ENCODE data around the gene USP10. TPM values are rescaled to one million over a fixed set of nuclear protein-coding genes. Genes with fewer than 3 reads are reported as not detected.

Gene USP10
- total RNA-seq, 2 experiments from 2014 or later = 65.9 to 134 TPM

DNA sequence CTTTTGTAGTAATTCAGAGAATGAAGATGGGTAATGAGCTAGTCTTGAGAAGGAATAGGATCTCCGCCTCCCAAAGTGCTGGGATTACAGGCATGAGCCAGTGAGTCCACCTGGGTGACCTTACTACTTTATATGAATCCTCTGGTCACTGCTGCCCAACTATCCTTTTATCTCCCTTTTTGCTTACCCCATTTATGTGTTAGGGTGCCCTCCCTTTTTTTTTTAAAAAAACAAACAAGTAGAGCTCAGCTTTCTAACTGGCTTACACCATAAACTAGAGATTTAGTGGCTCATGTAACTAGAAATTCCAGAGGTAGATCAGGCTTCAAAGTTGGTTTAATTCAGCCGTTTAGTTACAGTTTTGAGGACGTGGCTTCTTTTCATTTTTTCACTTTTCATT, 15.6 kb downstream of the USP10 start:
- Histone ChIP-seq H3K36me3 (ENCODE audit: insufficient read depth, low read length) (peaks cover 73% of the 10 kb centered on the region), H3K4me1 (ENCODE audit: insufficient read depth, low read length, poor library complexity, severe bottlenecking) (peaks cover 34% of the 10 kb centered on the region), H3K9me3 (ENCODE audit: low read length) (no peaks in the 10 kb centered on the region), H3K27ac (ENCODE audit: low read depth, low read length, poor library complexity, severe bottlenecking) (no peak overlapping the region), H4K20me1 (ENCODE audit: insufficient read depth, low read length) (peaks cover 55% of the 10 kb centered on the region), H3K79me2 (ENCODE audit: insufficient read depth, low read depth, low read length) (peaks cover 99% of the 10 kb centered on the region), H3K4me2 (ENCODE audit: low read length) (no peak overlapping the region), H3K4me3 (ENCODE audit: low read depth, low read length, poor library complexity, severe bottlenecking) (no peak overlapping the region), H2AFZ (ENCODE audit: low read length) (no peak overlapping the region), H3K9me2 (ENCODE audit: insufficient read depth, low read length) (no peaks in the 10 kb centered on the region)
- intact Hi-C loops (cut with micrococcal nuclease; ENCODE audit: unreplicated experiment) = loop anchor here (5.0 kb wide), 1 partner anchor 592 kb away; no protein-coding TSS in a partner anchor
- no peak for DNase-seq (ENCODE audit: low spot score)
- CTCF ChIA-PET (ENCODE audit: unreplicated experiment) = interaction anchor here (1.1 kb wide), 1 partner anchor 23 kb away, joined by 3 read pairs; no protein-coding TSS in a partner anchor
- no peak for TF ChIP-seq EZH2phosphoT487 (IDR thresholded peaks at IDR 0.05; ENCODE audit: borderline replicate concordance, low read depth, low read length)
- TF ChIP-seq CTCF (conservative IDR thresholded peaks at IDR 0.05; ENCODE audit: low read length) = no peak
- no TSS peak for BruUV-seq (replicated peaks)
- POLR2A ChIA-PET = interaction anchor here (0.5 to 1.7 kb wide), 5 partner anchors 12 to 207 kb away, joined by 3 to 7 read pairs (median 4); no protein-coding TSS in a partner anchor

DNA sequence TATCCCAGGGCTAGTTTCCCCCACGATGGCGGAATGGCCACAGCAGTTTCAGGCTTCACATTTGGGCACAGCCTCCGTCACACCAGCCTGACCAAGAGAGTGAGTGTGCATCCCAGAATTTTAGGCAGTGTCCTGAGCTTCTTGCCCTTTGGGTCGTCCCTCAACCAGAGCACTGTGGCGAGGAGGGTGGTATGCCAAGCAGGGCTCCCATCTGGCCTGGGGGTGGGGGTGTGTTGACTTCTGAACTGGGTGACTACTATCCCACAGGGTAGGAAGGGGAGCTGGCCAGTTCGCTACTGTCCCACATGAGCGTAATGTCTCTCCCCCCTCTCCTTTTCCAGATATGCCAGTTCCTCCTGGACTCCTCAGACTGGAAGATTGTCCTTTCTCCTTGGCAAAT, 16.1 kb downstream of the USP10 start:
- Histone ChIP-seq H3K27ac (ENCODE audit: low read depth, low read length, poor library complexity, severe bottlenecking) (no peak overlapping the region), H3K4me2 (ENCODE audit: low read length) (no peak overlapping the region), H3K79me2 (ENCODE audit: insufficient read depth, low read depth, low read length) (peaks cover 99% of the 10 kb centered on the region), H3K4me1 (ENCODE audit: insufficient read depth, low read length, poor library complexity, severe bottlenecking) (peaks cover 33% of the 10 kb centered on the region), H3K9me3 (ENCODE audit: low read length) (no peaks in the 10 kb centered on the region), H3K9me2 (ENCODE audit: insufficient read depth, low read length) (no peaks in the 10 kb centered on the region), H3K36me3 (ENCODE audit: insufficient read depth, low read length) (peaks cover 74% of the 10 kb centered on the region), H4K20me1 (ENCODE audit: insufficient read depth, low read length) (peaks cover 51% of the 10 kb centered on the region), H3K4me3 (ENCODE audit: low read depth, low read length, poor library complexity, severe bottlenecking) (no peak overlapping the region), H2AFZ (ENCODE audit: low read length) (no peak overlapping the region)
- ChIA-PET POLR2A (interaction anchor here (0.5 to 1.7 kb wide), 3 partner anchors 15 to 207 kb away, joined by 3 to 7 read pairs (median 3); no protein-coding TSS in a partner anchor), CTCF (ENCODE audit: unreplicated experiment) (interaction anchor here (1.1 kb wide), 1 partner anchor 23 kb away, joined by 3 read pairs; no protein-coding TSS in a partner anchor)
- no peak for DNase-seq (ENCODE audit: low spot score)
- intact Hi-C loops (cut with micrococcal nuclease; ENCODE audit: unreplicated experiment) = loop anchor here (5.0 kb wide), 1 partner anchor 591 kb away; no protein-coding TSS in a partner anchor
- TF ChIP-seq CTCF (conservative IDR thresholded peaks at IDR 0.05; ENCODE audit: low read length) (no peak), EZH2phosphoT487 (IDR thresholded peaks at IDR 0.05; ENCODE audit: borderline replicate concordance, low read depth, low read length) (no peak)
- no TSS peak for BruUV-seq (replicated peaks)

GRCh38 chr16:84716740-84717139, 16.9 kb downstream of the USP10 start:
- Histone ChIP-seq H3K4me3 (ENCODE audit: low read depth, low read length, poor library complexity, severe bottlenecking) (no peak overlapping the region), H4K20me1 (ENCODE audit: insufficient read depth, low read length) (peaks cover 44% of the 10 kb centered on the region), H2AFZ (ENCODE audit: low read length) (no peak overlapping the region), H3K27ac (ENCODE audit: low read depth, low read length, poor library complexity, severe bottlenecking) (no peak overlapping the region), H3K4me1 (ENCODE audit: insufficient read depth, low read length, poor library complexity, severe bottlenecking) (peaks cover 25% of the 10 kb centered on the region), H3K36me3 (ENCODE audit: insufficient read depth, low read length) (peaks cover 74% of the 10 kb centered on the region), H3K4me2 (ENCODE audit: low read length) (no peak overlapping the region), H3K79me2 (ENCODE audit: insufficient read depth, low read depth, low read length) (peaks cover 99% of the 10 kb centered on the region), H3K9me3 (ENCODE audit: low read length) (no peaks in the 10 kb centered on the region), H3K9me2 (ENCODE audit: insufficient read depth, low read length) (no peaks in the 10 kb centered on the region)
- CTCF ChIA-PET (ENCODE audit: unreplicated experiment) = interaction anchor here (0.6 kb wide), 1 partner anchor 591 kb away, joined by 3 read pairs; no protein-coding TSS in a partner anchor
- DNase-seq (ENCODE audit: low spot score) = no peak
- POLR2A ChIA-PET = interaction anchor here (0.6 to 1.7 kb wide), 2 partner anchors 16 to 19 kb away, joined by 3 to 7 read pairs; no protein-coding TSS in a partner anchor
- TF ChIP-seq CTCF (conservative IDR thresholded peaks at IDR 0.05; ENCODE audit: low read length) = no peak
- no peak for TF ChIP-seq EZH2phosphoT487 (IDR thresholded peaks at IDR 0.05; ENCODE audit: borderline replicate concordance, low read depth, low read length)
- intact Hi-C loops (cut with micrococcal nuclease; ENCODE audit: unreplicated experiment) = loop anchor here (5.0 kb wide), 1 partner anchor 591 kb away; no protein-coding TSS in a partner anchor
- BruUV-seq (replicated peaks) = no TSS peak

All from OCI-LY7 (cell line).